OCI-LY3 (cell line): ENCODE results near the gene MSH6.

Experiments used
- H2AFZ ChIP-seq: fragments of 200-600, 300-600 bp; shearing (Covaris generic); 2 replicates; pipeline ENCODE4 v1.6.0; 2014; ENCODE audit warnings: antibody characterized with exemption, low read depth, low read length
- H3K27ac ChIP-seq: fragments of 200-600, 300-600 bp; sonication (generic); 2 replicates; pipeline ENCODE4 v1.5.1; 2014; ENCODE audit warnings: mild to moderate bottlenecking, low read length, moderate library complexity, mixed read lengths
- H3K27me3 ChIP-seq: fragments of 200-600, 300-600 bp; sonication (generic); 2 replicates; pipeline ENCODE4 v1.6.1; 2014; ENCODE audit warnings: low read depth, low read length, mixed read lengths
- H3K36me3 ChIP-seq: fragments of 200-600, 300-600 bp; sonication (generic); replicated peaks from 2 replicates; pipeline ENCODE3; 2014; ENCODE audit warnings: low read depth, low read length, mixed read lengths
- H3K4me1 ChIP-seq: fragments of 300-600, 200-600 bp; sonication (generic); 2 replicates; pipeline ENCODE4 v1.6.1; 2014; ENCODE audit warnings: low read length, mixed read lengths
- H3K4me2 ChIP-seq: fragments of 200-600, 300-600 bp; sonication (generic); 2 replicates; pipeline ENCODE4 v1.6.1; 2014; ENCODE audit warnings: low read length, mixed read lengths
- H3K4me3 ChIP-seq: fragments of 300-600, 200-600 bp; sonication (generic); 2 replicates; pipeline ENCODE4 v1.5.1; 2014; ENCODE audit warnings: antibody characterized with exemption, mild to moderate bottlenecking, low read length, moderate library complexity
- H3K79me2 ChIP-seq: fragments of 300-600, 200-600 bp; shearing (Covaris generic); 2 replicates; pipeline ENCODE4 v1.6.1; 2014; ENCODE audit warnings: mild to moderate bottlenecking, low read length, mixed read lengths
- H3K9ac ChIP-seq: fragments of 300-600, 200-600 bp; shearing (Covaris generic); 2 replicates; pipeline ENCODE4 v1.6.0; 2014; ENCODE audit warnings: mild to moderate bottlenecking, low read length, moderate library complexity
- H3K9me3 ChIP-seq: fragments of 200-600, 300-600 bp; shearing (Covaris generic); 2 replicates; pipeline ENCODE4 v1.6.1; 2014; ENCODE audit warnings: low read length, mixed read lengths; ENCODE audit not compliant: insufficient read depth
- H4K20me1 ChIP-seq: fragments of 200-600, 300-600 bp; sonication (generic); 2 replicates; pipeline ENCODE4 v1.6.1; 2016; ENCODE audit warnings: low read length, mixed read lengths; ENCODE audit not compliant: insufficient read depth
- EZH2phosphoT487 ChIP-seq: fragments of 200-600 bp; shearing (Covaris generic); IDR thresholded peaks from 2 replicates; pipeline ENCODE4 v1.6.1; 2018; ENCODE audit warnings: antibody characterized with exemption, mixed run types, low read depth
- TF ChIP-seq, protein P1 (sequence below): fragments of 200-600, 300-600 bp; sonication (generic); IDR thresholded peaks from 2 replicates; pipeline ENCODE4 v1.5.1; 2014; ENCODE audit warnings: antibody characterized with exemption, low read length, low read depth

Gene MSH6, protein sequence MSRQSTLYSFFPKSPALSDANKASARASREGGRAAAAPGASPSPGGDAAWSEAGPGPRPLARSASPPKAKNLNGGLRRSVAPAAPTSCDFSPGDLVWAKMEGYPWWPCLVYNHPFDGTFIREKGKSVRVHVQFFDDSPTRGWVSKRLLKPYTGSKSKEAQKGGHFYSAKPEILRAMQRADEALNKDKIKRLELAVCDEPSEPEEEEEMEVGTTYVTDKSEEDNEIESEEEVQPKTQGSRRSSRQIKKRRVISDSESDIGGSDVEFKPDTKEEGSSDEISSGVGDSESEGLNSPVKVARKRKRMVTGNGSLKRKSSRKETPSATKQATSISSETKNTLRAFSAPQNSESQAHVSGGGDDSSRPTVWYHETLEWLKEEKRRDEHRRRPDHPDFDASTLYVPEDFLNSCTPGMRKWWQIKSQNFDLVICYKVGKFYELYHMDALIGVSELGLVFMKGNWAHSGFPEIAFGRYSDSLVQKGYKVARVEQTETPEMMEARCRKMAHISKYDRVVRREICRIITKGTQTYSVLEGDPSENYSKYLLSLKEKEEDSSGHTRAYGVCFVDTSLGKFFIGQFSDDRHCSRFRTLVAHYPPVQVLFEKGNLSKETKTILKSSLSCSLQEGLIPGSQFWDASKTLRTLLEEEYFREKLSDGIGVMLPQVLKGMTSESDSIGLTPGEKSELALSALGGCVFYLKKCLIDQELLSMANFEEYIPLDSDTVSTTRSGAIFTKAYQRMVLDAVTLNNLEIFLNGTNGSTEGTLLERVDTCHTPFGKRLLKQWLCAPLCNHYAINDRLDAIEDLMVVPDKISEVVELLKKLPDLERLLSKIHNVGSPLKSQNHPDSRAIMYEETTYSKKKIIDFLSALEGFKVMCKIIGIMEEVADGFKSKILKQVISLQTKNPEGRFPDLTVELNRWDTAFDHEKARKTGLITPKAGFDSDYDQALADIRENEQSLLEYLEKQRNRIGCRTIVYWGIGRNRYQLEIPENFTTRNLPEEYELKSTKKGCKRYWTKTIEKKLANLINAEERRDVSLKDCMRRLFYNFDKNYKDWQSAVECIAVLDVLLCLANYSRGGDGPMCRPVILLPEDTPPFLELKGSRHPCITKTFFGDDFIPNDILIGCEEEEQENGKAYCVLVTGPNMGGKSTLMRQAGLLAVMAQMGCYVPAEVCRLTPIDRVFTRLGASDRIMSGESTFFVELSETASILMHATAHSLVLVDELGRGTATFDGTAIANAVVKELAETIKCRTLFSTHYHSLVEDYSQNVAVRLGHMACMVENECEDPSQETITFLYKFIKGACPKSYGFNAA (N-terminal part only)

DNA sequence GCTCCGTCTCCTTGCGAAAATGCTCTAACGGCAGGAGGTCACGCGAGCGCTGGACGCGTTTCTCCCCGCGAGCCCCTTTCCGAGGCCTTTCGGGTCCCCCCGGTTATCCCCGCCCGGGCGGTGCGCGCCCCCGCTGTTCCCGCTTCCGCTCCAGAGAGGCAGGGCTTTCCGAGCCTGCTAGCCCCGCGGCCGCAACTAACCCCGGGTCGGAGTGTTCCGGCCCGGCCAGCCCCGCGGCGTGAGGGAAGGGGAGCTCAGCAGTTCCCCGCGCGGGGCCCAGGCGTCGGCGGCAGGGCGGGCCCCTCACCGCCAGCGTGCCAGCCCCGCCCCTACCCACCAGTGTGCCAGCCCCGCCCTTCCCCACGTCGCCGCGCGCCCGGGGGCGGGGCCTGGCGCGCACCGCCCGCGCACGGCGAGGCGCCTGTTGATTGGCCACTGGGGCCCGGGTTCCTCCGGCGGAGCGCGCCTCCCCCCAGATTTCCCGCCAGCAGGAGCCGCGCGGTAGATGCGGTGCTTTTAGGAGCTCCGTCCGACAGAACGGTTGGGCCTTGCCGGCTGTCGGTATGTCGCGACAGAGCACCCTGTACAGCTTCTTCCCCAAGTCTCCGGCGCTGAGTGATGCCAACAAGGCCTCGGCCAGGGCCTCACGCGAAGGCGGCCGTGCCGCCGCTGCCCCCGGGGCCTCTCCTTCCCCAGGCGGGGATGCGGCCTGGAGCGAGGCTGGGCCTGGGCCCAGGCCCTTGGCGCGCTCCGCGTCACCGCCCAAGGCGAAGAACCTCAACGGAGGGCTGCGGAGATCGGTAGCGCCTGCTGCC is at the start of gene MSH6:
MSH6 (plus strand) TSS at position 475 of the 815 bp plus-strand sequence; CDS start at position 564, 89 bp downstream.
- Histone ChIP-seq H3K27ac (peak within 1 kb of the TSS; percentile 75), H3K27me3 (no peaks in the 10 kb centered on the region), H3K4me1 (peaks cover 10% of the 10 kb centered on the region), H3K36me3 (peaks cover 13% of the 10 kb centered on the region), H4K20me1 (peaks cover 41% of the 10 kb centered on the region), H2AFZ (peak within 1 kb of the TSS; percentile 94), H3K4me2 (peak within 1 kb of the TSS; percentile 84), H3K9me3 (no peaks in the 10 kb centered on the region), H3K4me3 (peak within 1 kb of the TSS; percentile 92), H3K79me2 (peaks cover 49% of the 10 kb centered on the region), H3K9ac (peak within 1 kb of the TSS; percentile 88)
- TF ChIP-seq, protein P1, sequence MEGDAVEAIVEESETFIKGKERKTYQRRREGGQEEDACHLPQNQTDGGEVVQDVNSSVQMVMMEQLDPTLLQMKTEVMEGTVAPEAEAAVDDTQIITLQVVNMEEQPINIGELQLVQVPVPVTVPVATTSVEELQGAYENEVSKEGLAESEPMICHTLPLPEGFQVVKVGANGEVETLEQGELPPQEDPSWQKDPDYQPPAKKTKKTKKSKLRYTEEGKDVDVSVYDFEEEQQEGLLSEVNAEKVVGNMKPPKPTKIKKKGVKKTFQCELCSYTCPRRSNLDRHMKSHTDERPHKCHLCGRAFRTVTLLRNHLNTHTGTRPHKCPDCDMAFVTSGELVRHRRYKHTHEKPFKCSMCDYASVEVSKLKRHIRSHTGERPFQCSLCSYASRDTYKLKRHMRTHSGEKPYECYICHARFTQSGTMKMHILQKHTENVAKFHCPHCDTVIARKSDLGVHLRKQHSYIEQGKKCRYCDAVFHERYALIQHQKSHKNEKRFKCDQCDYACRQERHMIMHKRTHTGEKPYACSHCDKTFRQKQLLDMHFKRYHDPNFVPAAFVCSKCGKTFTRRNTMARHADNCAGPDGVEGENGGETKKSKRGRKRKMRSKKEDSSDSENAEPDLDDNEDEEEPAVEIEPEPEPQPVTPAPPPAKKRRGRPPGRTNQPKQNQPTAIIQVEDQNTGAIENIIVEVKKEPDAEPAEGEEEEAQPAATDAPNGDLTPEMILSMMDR = no peak
- no peak for TF ChIP-seq EZH2phosphoT487

DNA sequence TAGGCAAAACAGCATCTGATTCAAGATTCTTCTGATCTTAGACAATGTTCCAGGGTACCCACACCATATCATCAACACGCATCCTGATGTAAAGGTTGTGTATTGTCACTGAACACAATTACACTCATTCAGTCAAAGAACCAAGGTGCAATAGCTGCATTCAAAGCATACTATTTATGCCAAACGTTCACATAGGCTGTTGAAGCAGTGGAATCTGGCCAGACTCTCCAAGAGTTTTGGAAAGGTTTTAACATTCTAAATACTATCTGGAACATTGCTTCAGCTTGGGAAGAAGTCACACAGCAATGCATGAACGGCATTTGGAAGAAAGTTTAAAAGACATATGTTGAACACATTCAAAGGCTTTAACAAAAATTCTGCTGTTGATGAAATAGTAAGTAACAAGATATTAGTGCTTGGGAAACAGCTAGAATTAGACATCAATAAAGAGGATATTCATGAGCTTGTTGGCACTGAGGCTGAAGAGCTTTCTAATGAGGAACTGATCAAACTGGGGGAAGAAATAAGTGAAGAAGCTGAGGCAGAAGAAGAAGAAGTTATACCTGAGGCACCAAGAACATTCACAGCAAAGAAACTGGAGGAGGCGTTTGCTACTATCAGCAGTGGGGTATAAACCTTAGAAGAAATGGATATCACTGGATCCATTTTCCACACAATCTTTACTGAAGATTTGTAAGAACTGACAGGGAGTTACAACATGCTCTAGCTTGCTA is 47.6 kb upstream of the MSH6 start:
- Histone ChIP-seq H3K27me3 (no peaks in the 10 kb centered on the region), H3K4me2 (no peak overlapping the region), H3K4me1 (peaks cover 10% of the 10 kb centered on the region), H3K79me2 (no peaks in the 10 kb centered on the region), H3K9ac (no peak overlapping the region), H3K36me3 (no peaks in the 10 kb centered on the region), H3K27ac (no peak overlapping the region), H3K4me3 (no peak overlapping the region), H3K9me3 (no peaks in the 10 kb centered on the region), H4K20me1 (no peaks in the 10 kb centered on the region), H2AFZ (no peak overlapping the region)
- no peak for TF ChIP-seq EZH2phosphoT487
- TF ChIP-seq, protein P1 = no peak

DNA sequence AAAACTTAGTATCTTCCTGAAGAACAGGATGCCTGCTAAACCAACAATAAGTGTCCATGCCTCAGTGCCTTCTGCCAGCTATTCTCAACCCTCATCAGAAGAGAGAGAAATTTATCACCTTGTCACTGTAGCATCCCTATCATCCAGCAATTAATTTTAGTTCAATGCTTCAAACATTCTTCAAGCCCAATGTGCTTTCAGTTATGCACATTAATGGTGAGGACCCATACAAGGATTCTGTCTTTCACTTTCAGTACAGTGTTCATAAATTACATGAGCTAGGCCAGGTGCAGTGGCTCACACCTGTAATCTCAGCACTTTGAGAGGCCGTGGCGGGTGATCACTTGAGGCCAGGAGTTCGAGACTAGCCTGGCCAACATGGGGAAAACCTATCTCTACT is 47.0 kb upstream of the MSH6 start:
- no peak overlapping the region for H3K4me2 ChIP-seq

More for the DNA sequence above, 47.0 kb upstream of the MSH6 start:
- H3K36me3 ChIP-seq = no peaks in the 10 kb centered on the region
- H3K27ac ChIP-seq = no peak overlapping the region
- TF ChIP-seq, protein P1 = no peak
- TF ChIP-seq EZH2phosphoT487 = no peak
- no peaks in the 10 kb centered on the region for H3K27me3 ChIP-seq
- H2AFZ ChIP-seq = no peak overlapping the region
- H3K9ac ChIP-seq = no peak overlapping the region
- peaks cover 10% of the 10 kb centered on the region for H3K4me1 ChIP-seq
- no peak overlapping the region for H3K4me3 ChIP-seq
- no peaks in the 10 kb centered on the region for H3K79me2 ChIP-seq
- no peaks in the 10 kb centered on the region for H4K20me1 ChIP-seq
- no peaks in the 10 kb centered on the region for H3K9me3 ChIP-seq
